Glomerular endothelial cell (primary cell): ENCODE data around the gene ZNF429. TPM values are rescaled to one million over a fixed set of nuclear protein-coding genes. Genes with fewer than 3 reads are reported as not detected.
"Not testable (repeated sequence)": the region's sequence is repeated elsewhere in the genome, so short reads cannot be mapped to it uniquely, and the experiment has no call there.

Source experiments
- DNase-seq: peaks from one replicate; pipeline ENCODE4 v3.0.0-alpha.2; 2011; ENCODE audit warnings: low read depth, low spot score; ENCODE audit errors: extremely low read depth
- total RNA-seq: library from RNA; depleted of rRNA; stranded (reverse); fragments of >200 nt; gene quantifications from 2 replicates; pipeline ENCODE4 v1.2.3, GENCODE V29; 2015

ZNF429 gene
- total RNA-seq, 1 donor from 2014 or later: 5.4 TPM

- DNase-seq: not testable (repeated sequence)
These were observed 7.2 kb downstream of the ZNF429 start for GRCh38 chr19:21512609-21513008.

- DNase-seq: no peak
These were observed 8.2 kb downstream of the ZNF429 start for GRCh38 chr19:21513651-21514050.

DNA sequence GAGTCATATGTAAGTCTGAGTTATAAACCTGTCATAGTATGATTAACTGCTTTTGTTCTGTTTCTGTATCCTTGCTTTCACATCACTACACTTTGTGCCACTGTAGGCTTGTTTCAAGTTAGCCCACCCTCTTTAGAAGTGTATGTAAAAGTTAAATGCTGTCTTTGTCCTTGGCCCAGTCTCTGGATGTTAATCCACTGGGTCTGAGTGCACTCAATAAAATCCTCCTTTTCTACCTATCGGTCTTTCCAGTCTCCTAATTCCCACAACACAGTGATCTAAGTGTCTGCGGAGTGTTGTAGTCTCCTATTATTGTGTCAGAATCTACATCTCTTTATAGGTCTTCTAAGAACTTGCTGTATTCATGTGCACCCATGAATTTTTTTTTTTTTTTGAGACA is 14.1 kb downstream of the ZNF429 start:
- no peak for DNase-seq

- no peak for DNase-seq
These were observed 27.5 kb downstream of the ZNF429 start for GRCh38 chr19:21532904-21533303.

DNA sequence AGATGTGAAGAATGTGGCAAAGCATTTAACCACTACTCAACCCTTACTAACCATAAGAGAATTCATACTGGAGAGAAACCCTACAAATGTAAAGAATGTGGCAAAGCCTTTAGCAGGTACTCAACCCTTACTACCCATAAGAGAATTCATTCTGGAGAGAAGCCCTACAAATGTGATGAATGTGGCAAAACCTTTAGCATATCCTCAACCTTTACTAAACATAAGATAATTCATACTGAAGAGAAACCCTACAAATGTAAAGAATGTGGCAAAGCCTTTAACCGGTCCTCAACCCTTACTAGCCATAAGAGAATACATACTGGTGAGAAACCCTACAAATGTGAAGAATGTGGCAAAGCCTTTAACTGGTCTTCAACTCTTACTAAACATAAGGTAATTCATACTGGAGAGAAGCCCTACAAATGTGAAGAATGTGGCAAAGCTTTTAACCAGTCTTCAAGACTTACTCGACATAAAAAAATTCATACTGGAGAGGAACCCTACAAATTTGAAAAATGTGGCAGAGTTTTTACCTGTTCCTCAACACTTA is 31.4 kb downstream of the ZNF429 start:
- not testable (repeated sequence) for DNase-seq

DNA sequence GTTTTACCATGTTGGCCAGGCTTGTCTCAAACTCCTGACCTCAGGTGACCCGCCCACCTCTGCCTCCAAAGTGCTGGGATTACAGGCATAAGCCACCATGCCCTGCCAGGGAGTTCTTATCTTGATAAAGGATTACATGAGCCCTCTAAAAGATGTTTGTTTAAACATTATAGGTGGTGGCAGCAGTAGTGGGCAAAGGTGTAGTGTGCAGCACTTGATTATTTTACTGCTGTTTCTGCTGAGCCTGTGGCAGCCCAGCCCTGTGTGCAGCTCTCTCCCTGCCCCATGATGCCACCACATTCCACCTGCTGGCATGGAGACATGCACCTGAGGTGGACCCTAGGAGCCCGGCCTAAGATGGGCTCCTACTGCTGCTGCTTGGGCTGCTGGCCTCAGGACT is 54.0 kb downstream of the ZNF429 start:
- DNase-seq: no peak

- DNase-seq: no peak
These were observed 59.0 kb downstream of the ZNF429 start for GRCh38 chr19:21564406-21564805.

- DNase-seq: no peak
These were observed 60.7 kb downstream of the ZNF429 start for GRCh38 chr19:21566073-21566472.

DNA sequence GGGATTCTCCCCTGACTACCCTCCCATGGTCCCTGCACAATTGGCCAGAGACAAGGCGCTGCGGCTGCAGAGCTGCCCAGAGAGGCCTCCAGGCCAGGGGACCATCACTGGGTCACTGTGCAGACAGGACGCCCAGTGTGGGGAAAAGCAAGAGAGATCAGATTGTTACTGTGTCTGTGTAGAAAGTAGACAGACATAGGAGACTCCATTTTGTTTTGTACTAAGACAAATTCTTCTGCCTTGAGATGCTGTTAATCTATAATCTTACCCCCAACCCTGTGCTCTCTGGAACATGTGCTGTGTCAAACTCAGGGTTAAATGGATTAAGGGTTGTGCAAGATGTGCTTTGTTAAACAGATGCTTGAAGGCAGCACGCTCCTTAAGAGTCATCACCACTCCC is 62.4 kb downstream of the ZNF429 start:
- DNase-seq: not testable (repeated sequence)

- no peak for DNase-seq
These were observed 63.6 kb downstream of the ZNF429 start for GRCh38 chr19:21568816-21569493.

DNA sequence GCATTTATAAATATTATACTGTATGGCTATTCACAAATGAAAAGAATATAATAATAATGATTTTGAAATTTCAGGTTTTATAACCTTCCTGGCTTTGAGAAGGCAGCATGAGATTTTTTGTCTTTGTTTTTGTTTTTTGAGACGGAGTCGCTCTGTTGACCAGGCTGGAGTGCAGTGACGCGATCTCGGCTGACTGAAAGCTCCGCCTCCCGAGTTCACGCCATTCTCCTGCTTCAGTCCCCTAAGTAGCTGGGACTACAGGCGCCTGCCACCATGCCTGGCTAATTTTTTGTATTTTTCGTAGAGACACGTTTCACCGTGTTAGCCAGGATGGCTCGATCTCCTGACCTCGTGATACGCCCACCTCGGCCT is 64.1 kb downstream of the ZNF429 start:
- DNase-seq: no peak

DNA sequence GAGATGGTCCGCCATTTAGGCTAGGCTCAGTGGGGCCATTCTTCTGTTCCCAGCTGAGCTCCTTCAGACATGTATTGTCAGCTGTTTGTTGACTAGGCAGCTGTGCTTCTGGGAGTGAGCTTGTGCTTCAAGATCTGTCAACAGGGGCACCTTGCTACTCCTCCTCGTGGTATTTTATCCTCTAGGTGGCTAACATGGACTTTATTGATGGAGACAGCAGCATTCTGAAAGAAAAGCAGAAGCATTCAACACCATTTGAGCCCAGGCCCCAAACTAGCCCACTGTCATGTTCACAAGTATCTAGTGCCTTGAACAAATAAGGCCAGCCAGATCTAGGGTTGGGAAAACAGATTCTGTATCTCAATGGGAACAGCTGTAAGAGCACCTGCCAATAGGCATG is 65.9 kb downstream of the ZNF429 start:
- no peak for DNase-seq

- no peak for DNase-seq
These were observed 69.2 kb downstream of the ZNF429 start for GRCh38 chr19:21574607-21575006.

DNA sequence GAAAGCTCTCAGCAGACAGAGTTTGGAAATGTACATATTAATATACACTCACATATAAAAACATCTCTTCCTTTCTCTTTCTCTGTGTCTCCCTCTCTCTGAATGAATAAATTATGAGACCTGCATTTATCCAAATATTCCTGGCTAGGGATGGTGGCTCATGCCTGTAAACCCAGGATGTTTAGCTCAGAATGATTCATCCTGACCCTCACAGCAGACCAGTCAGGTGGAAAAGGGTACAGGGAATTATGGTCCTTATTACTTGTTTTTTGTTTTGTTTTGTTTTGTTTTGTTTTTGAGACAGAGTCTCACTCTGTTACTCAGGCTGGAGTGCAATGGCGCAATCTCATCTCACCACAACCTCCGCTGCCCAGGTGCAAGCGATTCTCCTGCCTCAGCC is 71.1 kb downstream of the ZNF429 start:
- DNase-seq: no peak

DNA sequence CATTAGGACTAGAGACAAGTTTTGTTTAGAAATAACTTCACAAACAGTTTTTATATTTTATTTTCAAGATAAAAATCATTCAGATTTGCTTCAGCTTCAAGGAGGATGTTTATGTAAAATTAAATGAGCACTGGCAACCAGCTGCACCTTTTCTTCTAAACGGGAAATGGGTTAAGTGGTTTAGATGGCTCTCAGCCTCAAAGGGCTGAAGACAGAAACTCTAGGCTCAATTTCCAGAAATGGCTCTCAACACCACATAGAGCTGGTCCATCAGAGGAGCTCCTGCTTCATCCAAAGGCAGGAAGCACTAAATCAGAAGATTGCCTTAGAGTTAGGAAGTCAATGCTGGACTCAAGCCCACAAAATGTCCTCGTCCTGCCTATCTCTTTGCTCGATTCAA is 74.7 kb downstream of the ZNF429 start:
- DNase-seq: no peak

DNA sequence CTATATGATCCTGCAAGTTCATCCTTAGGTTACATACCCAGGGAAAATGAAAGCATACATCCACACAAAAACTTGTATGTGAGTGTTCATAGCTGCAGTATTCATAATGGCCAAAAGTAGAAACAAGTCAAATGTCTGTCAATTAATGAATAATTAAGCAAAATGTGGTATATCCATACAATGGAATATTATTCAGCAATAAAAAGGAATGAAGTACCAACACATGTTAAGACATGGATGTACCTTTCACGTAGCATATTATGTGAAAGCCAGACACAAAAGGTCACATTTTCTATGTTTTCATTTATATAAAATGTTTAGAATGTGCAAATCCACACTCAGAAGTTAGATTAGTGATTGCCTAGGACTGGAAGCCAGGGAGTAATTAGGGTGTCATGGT is 75.4 kb downstream of the ZNF429 start:
- no peak for DNase-seq

- no peak for DNase-seq
These were observed 76.3 kb downstream of the ZNF429 start for GRCh38 chr19:21581646-21582240.

DNA sequence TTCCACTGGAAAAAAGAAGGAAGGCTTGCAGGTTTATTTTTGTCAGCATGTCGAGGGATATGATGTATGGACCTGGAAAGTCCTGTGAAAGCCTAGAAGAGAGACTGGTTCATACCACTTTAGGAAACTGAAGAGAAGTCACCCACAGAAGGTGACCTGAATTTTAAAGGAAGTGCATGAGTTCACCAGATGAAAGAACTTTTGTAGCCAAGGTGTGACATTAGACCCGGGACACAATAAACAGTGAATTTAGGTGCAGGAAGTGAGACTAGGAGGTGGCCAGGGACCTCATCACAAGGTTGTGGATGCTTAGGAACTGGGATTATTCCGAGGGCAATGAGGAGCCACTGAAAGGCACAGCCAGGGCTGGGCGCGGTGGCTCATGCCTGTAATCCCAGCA is 79.1 kb downstream of the ZNF429 start:
- DNase-seq: no peak

GRCh38 chr19:21585281-21585890 is 80.0 kb downstream of the ZNF429 start:
- no peak for DNase-seq

GRCh38 chr19:21586311-21587116 is 81.1 kb downstream of the ZNF429 start:
- no peak for DNase-seq

GRCh38 chr19:21587117-21587461 is 81.7 kb downstream of the ZNF429 start:
- no peak for DNase-seq
